H1 (cell line): Measurements from ENCODE around the gene RRBP1. TPM values are rescaled to one million over a fixed set of nuclear protein-coding genes. Genes with fewer than 3 reads are reported as not detected.

ENCODE experiments used
- CTCF ChIA-PET: fragments of 300-600 bp; sonication (Branson Sonifier 250); formaldehyde crosslinking; loops from one replicate; lab custom pipeline; 2021; ENCODE audit not compliant: partially characterized antibody; lab: Charles Lee
- POLR2A ChIA-PET: fragments of 300-600 bp; sonication (Branson Sonifier 250); formaldehyde crosslinking; loops from one replicate; lab custom pipeline; 2021; ENCODE audit warnings: inconsistent platforms; ENCODE audit not compliant: partially characterized antibody; lab: Charles Lee
- DNase-seq, 2 experiments: peaks; one replicate each; pipeline versions ENCODE4 v3.0.0 to v3.0.0-alpha.2; 2010 to 2022; ENCODE audit warnings: low spot score in 2 of 2, low read depth in 1 of 2, mixed read lengths in 1 of 2
- FAIRE-seq: peaks from 2 replicates; lab custom pipeline; 2011; peaks lifted over from hg19 to GRCh38; lab: Jason Lieb, UNC
- H2AFZ ChIP-seq: 2 replicates; pipeline ENCODE4 v1.8.1; 2012; ENCODE audit warnings: low read length, inconsistent platforms
- H2AK5ac ChIP-seq: 2 replicates; pipeline ENCODE4 v1.6.1; 2013; ENCODE audit warnings: low read depth, low read length
- H2BK120ac ChIP-seq: replicated peaks from 2 replicates; pipeline ENCODE3; 2013; ENCODE audit warnings: low read depth, low read length, inconsistent platforms
- H2BK12ac ChIP-seq: 2 replicates; pipeline ENCODE4 v1.6.1; 2013; ENCODE audit warnings: low read depth, low read length
- H2BK15ac ChIP-seq: 2 replicates; pipeline ENCODE4 v1.6.1; 2013; ENCODE audit warnings: low read length
- H2BK20ac ChIP-seq: 2 replicates; pipeline ENCODE4 v1.6.1; 2013; ENCODE audit warnings: low read length
- H2BK5ac ChIP-seq: 2 replicates; pipeline ENCODE4 v1.6.1; 2013; ENCODE audit warnings: low read depth, low read length
- H3K14ac ChIP-seq: 2 replicates; pipeline ENCODE4 v1.6.1; 2013; ENCODE audit warnings: inconsistent platforms; ENCODE audit not compliant: insufficient read length
- H3K18ac ChIP-seq: 2 replicates; pipeline ENCODE4 v1.6.1; 2013; ENCODE audit warnings: low read length; ENCODE audit errors: extremely low read depth
- H3K23ac ChIP-seq: 2 replicates; pipeline ENCODE4 v1.6.1; 2013; ENCODE audit warnings: inconsistent platforms; ENCODE audit not compliant: insufficient read length
- H3K23me2 ChIP-seq: 2 replicates; pipeline ENCODE4 v1.6.1; 2013; ENCODE audit warnings: low read depth, low read length
- H3K27ac ChIP-seq: 2 replicates; pipeline ENCODE4 v1.6.1; 2011; ENCODE audit warnings: low read depth, low read length, inconsistent platforms
- H3K27me3 ChIP-seq, 4 experiments: replicated peaks in 1 of 4; 1 replicate in 1 of 4; 2 replicates in 3 of 4; pipeline versions ENCODE4 v1.6.1 to v1.8.1; 2011 to 2013; ENCODE audit warnings: low read length in 3 of 4, mild to moderate bottlenecking in 3 of 4, inconsistent platforms in 2 of 4, mixed read lengths in 2 of 4, moderate library complexity in 1 of 4; ENCODE audit not compliant: control insufficient read depth in 3 of 4, insufficient read depth in 3 of 4; ENCODE audit errors: extremely low read depth in 1 of 4
- H3K36me3 ChIP-seq, 4 experiments: 2 replicates each; pipeline versions ENCODE4 v1.6.1 to v1.8.1; 2011 to 2013; ENCODE audit warnings: mild to moderate bottlenecking in 4 of 4, low read length in 3 of 4, moderate library complexity in 2 of 4, control low read depth in 1 of 4, inconsistent platforms in 1 of 4; ENCODE audit not compliant: insufficient read depth in 4 of 4, control insufficient read depth in 2 of 4
- H3K4ac ChIP-seq: replicated peaks from 2 replicates; pipeline ENCODE3; 2013; ENCODE audit warnings: low read length, low read depth, mixed read lengths, inconsistent platforms; ENCODE audit not compliant: insufficient read length
- H3K4me1 ChIP-seq, 4 experiments: replicated peaks in 1 of 4; 1 replicate in 1 of 4; 2 replicates in 3 of 4; pipeline versions ENCODE4 v1.6.1 to v1.8.1; 2011 to 2013; ENCODE audit warnings: low read length in 3 of 4, inconsistent platforms in 2 of 4, mixed read lengths in 1 of 4; ENCODE audit not compliant: insufficient read depth in 4 of 4, control insufficient read depth in 3 of 4
- H3K4me2 ChIP-seq, 2 experiments: 2 replicates each; pipeline versions ENCODE4 v1.6.1 to v1.8.1; 2011 to 2013; ENCODE audit warnings: low read depth in 2 of 2, low read length in 2 of 2, control low read depth in 1 of 2, inconsistent platforms in 1 of 2, mild to moderate bottlenecking in 1 of 2; ENCODE audit not compliant: insufficient read depth in 1 of 2
- H3K4me3 ChIP-seq, 4 experiments: fragments of 200-600, 300-600 bp in 1 of 4; sonication (generic), shearing (Covaris generic), sonication (Bioruptor Twin) in 1 of 4; 2 replicates each; pipeline versions ENCODE4 v1.5.1 to v1.8.1; 2011 to 2016; ENCODE audit warnings: low read length in 4 of 4, low read depth in 3 of 4, control low read depth in 2 of 4, inconsistent platforms in 2 of 4, mild to moderate bottlenecking in 2 of 4, mixed read lengths in 1 of 4, moderate library complexity in 1 of 4; ENCODE audit not compliant: insufficient read depth in 2 of 4; ENCODE audit errors: extremely low read depth in 1 of 4
- H3K56ac ChIP-seq: replicated peaks from 2 replicates; pipeline ENCODE3; 2013; ENCODE audit warnings: low read depth, mild to moderate bottlenecking, mixed read lengths, low read length, inconsistent platforms; ENCODE audit not compliant: insufficient read length
- H3K79me1 ChIP-seq: 2 replicates; pipeline ENCODE4 v1.6.1; 2013; ENCODE audit warnings: low read depth, low read length, control low read depth
- H3K79me2 ChIP-seq, 2 experiments: 2 replicates each; pipeline versions ENCODE4 v1.6.1 to v1.8.1; 2012 to 2013; ENCODE audit warnings: low read length in 2 of 2, mild to moderate bottlenecking in 2 of 2, inconsistent platforms in 1 of 2; ENCODE audit not compliant: insufficient read depth in 2 of 2, control insufficient read depth in 1 of 2
- H3K9ac ChIP-seq, 4 experiments: replicated peaks in 1 of 4; 1 replicate in 1 of 4; 2 replicates in 3 of 4; pipeline versions ENCODE4 v1.6.1 to v1.8.1; 2011 to 2013; ENCODE audit warnings: low read depth in 3 of 4, low read length in 3 of 4, control low read depth in 2 of 4, mild to moderate bottlenecking in 2 of 4, moderate library complexity in 2 of 4, inconsistent platforms in 1 of 4; ENCODE audit errors: extremely low read depth in 1 of 4
- H3K9me3 ChIP-seq, 2 experiments: 2 replicates each; pipeline versions ENCODE4 v1.6.1 to v1.8.1; 2012 to 2013; ENCODE audit warnings: mild to moderate bottlenecking in 2 of 2, moderate library complexity in 2 of 2, control low read depth in 1 of 2, inconsistent platforms in 1 of 2, low read depth in 1 of 2, low read length in 1 of 2, mixed read lengths in 1 of 2; ENCODE audit not compliant: insufficient read depth in 2 of 2
- H4K20me1 ChIP-seq, 2 experiments: replicated peaks in 1 of 2; 2 replicates each; pipeline versions ENCODE3 to v1.8.1; 2011 to 2013; ENCODE audit warnings: inconsistent platforms in 2 of 2, low read length in 2 of 2, mild to moderate bottlenecking in 1 of 2; ENCODE audit not compliant: insufficient read depth in 2 of 2, control insufficient read depth in 1 of 2
- H4K5ac ChIP-seq: 2 replicates; pipeline ENCODE4 v1.6.1; 2013; ENCODE audit warnings: low read length, low read depth, mixed read lengths, inconsistent platforms; ENCODE audit not compliant: insufficient read length
- H4K8ac ChIP-seq: 2 replicates; pipeline ENCODE4 v1.8.0; 2013; ENCODE audit warnings: mild to moderate bottlenecking, moderate library complexity, low read length, inconsistent platforms; ENCODE audit not compliant: insufficient read depth; ENCODE audit errors: extremely low read depth
- H4K91ac ChIP-seq: replicated peaks from 2 replicates; pipeline ENCODE3; 2013; ENCODE audit warnings: low read length, mixed read lengths, inconsistent platforms; ENCODE audit not compliant: insufficient read length
- BRCA1 ChIP-seq: IDR thresholded peaks from 2 replicates; pipeline ENCODE4 v1.6.1; 2012; ENCODE audit warnings: low read depth, low read length, improper control_type of control experiment
- CHD2 ChIP-seq: IDR thresholded peaks from 2 replicates; pipeline ENCODE4 v1.6.1; 2012; ENCODE audit warnings: low read length, improper control_type of control experiment
- CTBP2 ChIP-seq: IDR thresholded peaks from 2 replicates; pipeline ENCODE4 v1.7.0; 2011; ENCODE audit warnings: borderline replicate concordance, mild to moderate bottlenecking, moderate library complexity, mixed read lengths, low read length; ENCODE audit not compliant: insufficient read depth, insufficient read length
- EZH2 ChIP-seq: fragments of 200-600 bp; sonication (generic); IDR thresholded peaks from 2 replicates; pipeline ENCODE4 v1.7.1; 2012; ENCODE audit warnings: low read depth, mild to moderate bottlenecking, moderate library complexity, low read length, inconsistent platforms; ENCODE audit not compliant: severe bottlenecking
- HDAC2 ChIP-seq, 2 experiments: fragments of 300-600 bp in 1 of 2; sonication (generic) in 1 of 2; IDR thresholded peaks; 2 replicates each; pipeline ENCODE4 v1.6.1; 2011 to 2012; ENCODE audit warnings: low read depth in 2 of 2, low read length in 2 of 2, mild to moderate bottlenecking in 2 of 2, moderate library complexity in 2 of 2, borderline replicate concordance in 1 of 2, inconsistent platforms in 1 of 2
- POU5F1 ChIP-seq: IDR thresholded peaks from 2 replicates; pipeline ENCODE4 v1.6.1; 2011; ENCODE audit warnings: low read depth, mild to moderate bottlenecking, low read length, moderate library complexity
- RNF2 ChIP-seq: fragments of 200-900, 300-1000 bp; sonication (generic); IDR thresholded peaks from 2 replicates; pipeline ENCODE4 v1.7.1; 2016; ENCODE audit warnings: borderline replicate concordance, low read depth, mild to moderate bottlenecking, antibody characterized with exemption, low read length; ENCODE audit not compliant: poor library complexity, severe bottlenecking; ENCODE audit errors: missing control alignments
- SAP30 ChIP-seq: fragments of 300-600 bp; sonication (generic); IDR thresholded peaks from 2 replicates; pipeline ENCODE4 v1.7.1; 2012; ENCODE audit warnings: low read length, moderate library complexity, mild to moderate bottlenecking, inconsistent platforms; ENCODE audit not compliant: insufficient read depth, insufficient replicate concordance
- SIN3A ChIP-seq, 2 experiments: IDR thresholded peaks in 1 of 2; conservative IDR thresholded peaks in 1 of 2; 2 replicates each; pipeline ENCODE4 v1.6.1; 2011 to 2012; ENCODE audit warnings: low read length in 2 of 2, improper control_type of control experiment in 1 of 2, low read depth in 1 of 2, mild to moderate bottlenecking in 1 of 2
- SP1 ChIP-seq: IDR thresholded peaks from 2 replicates; pipeline ENCODE4 v1.6.1; 2011; ENCODE audit warnings: low read depth, low read length
- TAF1 ChIP-seq: IDR thresholded peaks from 2 replicates; pipeline ENCODE4 v1.6.1; 2011; ENCODE audit warnings: mild to moderate bottlenecking, low read depth, low read length
- TBP ChIP-seq: IDR thresholded peaks from 2 replicates; pipeline ENCODE4 v1.6.1; 2011; ENCODE audit warnings: low read depth, low read length, improper control_type of control experiment
- YY1 ChIP-seq: IDR thresholded peaks from 2 replicates; pipeline ENCODE4 v1.6.1; 2011; ENCODE audit warnings: low read depth, mild to moderate bottlenecking, low read length
- WGBS, 2 experiments: shearing (Covaris generic) in 1 of 2; methylation state at CpG; one replicate each; pipeline versions ENCODE4 v1.1.6 to v1.1.7; 2013 to 2015; ENCODE audit warnings: low lambda C conversion rate in 2 of 2, mixed read lengths in 2 of 2, inconsistent platforms in 1 of 2, low coverage in 1 of 2, missing lambda C conversion rate in 1 of 2; ENCODE audit not compliant: insufficient replicate concordance in 2 of 2, insufficient coverage in 1 of 2, insufficient read length in 1 of 2; ENCODE audit errors: extremely low coverage in 1 of 2, missing lambda C conversion rate in 1 of 2; 5-methylcytosine and 5-hydroxymethylcytosine counted together
- polyA plus RNA-seq, 7 experiments: library from polyadenylated mRNA; depleted of rRNA in 3 of 7; stranded (reverse) in 5 of 7; unstranded in 2 of 7; fragments of >200 nt in 5 of 7; fragments of 200-250 nt in 2 of 7; gene quantifications; 1 replicate in 5 of 7; 2 replicates in 1 of 7; 4 replicates in 1 of 7; pipeline versions ENCODE4 v1.2.1 to v1.2.3, GENCODE V29; 2011 to 2013; ENCODE audit warnings: missing spikeins in 2 of 7, mixed read lengths in 2 of 7
- total RNA-seq: library from RNA; stranded (reverse); fragmentation: NEBNext Ultra II Directional; extraction: Animal tissue kit (Norgen Biotek cat#: 25700); gene quantifications from 2 replicates; pipeline ENCODE4 v1.2.1, GENCODE V29; 2021

RRBP1 gene
- total and polyA plus RNA-seq, 2 of the 8 experiments (the other 6 are each of a cell fraction or from before 2014, with no cell fraction given), result 15.9 to 157 TPM

GRCh38 chr20:17666481-17666880 is 15.6 kb downstream of the RRBP1 start:
- Histone ChIP-seq H3K79me2 (peaks cover 8 to 95% of the 10 kb centered on the region in 2 experiments), H2AK5ac (no peak overlapping the region), H3K27ac (no peak overlapping the region), H2BK120ac (no peak overlapping the region), H2BK12ac (no peak overlapping the region), H3K36me3 (no peaks in the 10 kb centered on the region; a peak in 1 of 8 replicates), H3K4ac (no peak overlapping the region), H3K18ac (no peak overlapping the region), H3K4me3 (no peak overlapping the region), H2BK20ac (no peak overlapping the region), H3K14ac (no peak overlapping the region), H2BK15ac (no peak overlapping the region), H4K20me1 (peaks cover 3 to 12% of the 10 kb centered on the region in 2 experiments), H3K56ac (no peak overlapping the region), H3K79me1 (peaks cover 5% of the 10 kb centered on the region; the same call in 1 of the 2 replicates), H3K4me2 (no peak overlapping the region), H2AFZ (no peak overlapping the region), H4K8ac (no peak overlapping the region), H3K9ac (no peak overlapping the region), H3K9me3 (no peaks in the 10 kb centered on the region), H2BK5ac (no peak overlapping the region), H4K91ac (no peak overlapping the region), H3K4me1 (peaks cover 2 to 3% (median 2%) of the 10 kb centered on the region in 4 experiments; a peak in 3 of 7 replicates), H4K5ac (no peak overlapping the region), H3K23me2 (no peaks in the 10 kb centered on the region), H3K27me3 (no peaks in the 10 kb centered on the region), H3K23ac (no peak overlapping the region)
- no peak for FAIRE-seq
- ChIA-PET POLR2A (interaction anchor here (0.6 to 3.2 kb wide), 6 partner anchors 9 to 303 kb away, joined by 3 to 21 read pairs (median 4); no protein-coding TSS in a partner anchor), CTCF (interaction anchor here (0.6 to 5.2 kb wide), 13 partner anchors 11 to 906 kb away, joined by 3 to 26 read pairs (median 4); partner anchors contain the start of gene RRBP1)
- DNase-seq, result no peak
- 100% methylated on average over 2 of the region's 2 CpGs; no CpG with 5 or more reads in 1 of the 2 experiments for WGBS, 2 experiments
- TF ChIP-seq EZH2 (no peak), SAP30 (no peak), CTBP2 (no peak), RNF2 (no peak), CHD2 (no peak), HDAC2 (IDR thresholded peaks at IDR 0.05; ENCODE audit: borderline replicate concordance in 1 of 2, low read depth in 2 of 2, low read length in 2 of 2) (no peak), TBP (no peak), SP1 (no peak), POU5F1 (no peak), BRCA1 (no peak), SIN3A (conservative IDR thresholded peaks at IDR 0.05 in 1 of 2, IDR thresholded peaks at IDR 0.05 in 1 of 2; ENCODE audit: low read depth in 1 of 2, low read length in 2 of 2) (no peak), TAF1 (no peak), YY1 (no peak)
